Measurements from ENCODE around the gene SEMA6B. TPM values are rescaled to one million over a fixed set of nuclear protein-coding genes. Genes with fewer than 3 reads are reported as not detected.

SEMA6B gene
- polyA plus RNA-seq, 1 donor, result 1.5 TPM

GRCh38 chr19:4525563-4526002 is 33.9 kb downstream of the SEMA6B start:
- no peak for DNase-seq

DNA sequence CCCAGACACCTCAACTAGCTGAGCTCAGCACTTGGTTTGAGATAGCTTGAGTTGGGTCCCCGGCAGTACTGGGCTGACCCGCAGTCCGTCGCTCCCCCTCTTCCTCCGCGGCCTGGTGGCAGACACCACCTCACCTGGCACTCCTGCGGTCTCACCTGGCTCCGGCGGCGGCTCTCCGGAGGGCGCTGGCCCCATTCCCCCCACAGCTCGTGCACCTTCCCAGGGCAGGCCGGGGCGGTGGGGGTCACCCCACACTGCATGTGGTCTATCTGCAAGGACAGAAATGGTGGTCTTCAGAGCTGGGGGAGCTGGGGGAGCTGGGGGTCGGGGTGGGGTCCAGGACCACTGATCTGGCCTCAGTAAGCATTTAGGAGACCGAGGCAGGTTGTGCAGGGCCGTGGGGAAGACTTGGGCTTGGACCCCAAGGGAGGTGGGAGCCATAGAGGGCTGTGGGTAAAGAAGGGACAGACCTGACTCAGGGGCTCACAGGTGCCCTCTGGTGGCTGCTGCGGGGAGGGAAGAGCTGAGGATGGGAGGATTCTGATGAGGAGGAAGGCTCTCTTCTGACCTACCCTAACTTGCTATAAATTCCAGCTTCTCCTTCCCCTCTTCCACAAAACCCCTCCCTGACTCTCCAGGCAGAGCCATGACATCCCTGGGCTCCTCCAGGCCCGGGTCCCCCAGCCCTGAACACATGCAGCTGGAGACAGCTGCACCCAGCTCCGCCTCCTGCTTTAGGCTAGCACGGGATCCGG is 34.5 kb downstream of the SEMA6B start:
- DNase-seq, result no peak

DNA sequence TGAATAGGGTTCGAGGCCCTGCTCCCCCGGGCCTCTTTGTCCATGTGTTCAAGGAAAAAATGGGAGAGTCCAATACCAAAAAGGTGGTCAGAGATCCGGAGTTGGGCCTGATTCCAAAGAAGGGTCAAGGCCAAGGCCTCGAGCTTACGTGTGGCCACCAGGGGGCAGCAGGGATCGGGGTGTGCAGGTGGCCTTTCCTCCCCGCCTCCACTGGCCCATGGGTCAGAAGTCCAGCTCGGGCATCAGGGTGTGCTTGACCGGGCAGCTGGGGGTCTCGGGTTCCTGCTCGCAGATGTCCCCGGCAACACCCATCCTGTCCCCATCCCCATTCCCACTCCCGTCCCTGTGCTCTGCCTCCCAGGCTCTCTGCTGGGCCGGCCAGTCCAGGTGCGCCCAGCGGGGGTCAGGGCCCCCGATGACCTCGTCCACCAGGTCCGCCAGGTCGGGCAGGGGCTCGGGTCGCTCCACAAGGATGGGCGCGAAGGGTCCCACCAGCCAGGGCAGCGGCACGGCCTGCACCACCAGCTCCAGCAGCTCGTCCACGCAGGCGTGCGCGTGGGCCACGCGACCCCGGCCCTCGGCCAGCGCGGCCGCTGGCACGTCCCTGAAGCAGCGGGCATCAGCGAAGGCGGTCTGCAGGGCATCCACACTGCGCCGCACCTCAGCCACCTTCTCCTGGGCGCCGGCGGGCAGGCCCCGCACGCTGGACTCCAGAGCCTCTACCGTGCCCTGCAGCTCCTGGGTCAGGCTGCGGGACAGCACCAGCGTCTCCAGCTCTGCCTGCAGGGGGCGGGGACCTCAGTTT is 36.0 kb downstream of the SEMA6B start:
- no peak for DNase-seq

DNA sequence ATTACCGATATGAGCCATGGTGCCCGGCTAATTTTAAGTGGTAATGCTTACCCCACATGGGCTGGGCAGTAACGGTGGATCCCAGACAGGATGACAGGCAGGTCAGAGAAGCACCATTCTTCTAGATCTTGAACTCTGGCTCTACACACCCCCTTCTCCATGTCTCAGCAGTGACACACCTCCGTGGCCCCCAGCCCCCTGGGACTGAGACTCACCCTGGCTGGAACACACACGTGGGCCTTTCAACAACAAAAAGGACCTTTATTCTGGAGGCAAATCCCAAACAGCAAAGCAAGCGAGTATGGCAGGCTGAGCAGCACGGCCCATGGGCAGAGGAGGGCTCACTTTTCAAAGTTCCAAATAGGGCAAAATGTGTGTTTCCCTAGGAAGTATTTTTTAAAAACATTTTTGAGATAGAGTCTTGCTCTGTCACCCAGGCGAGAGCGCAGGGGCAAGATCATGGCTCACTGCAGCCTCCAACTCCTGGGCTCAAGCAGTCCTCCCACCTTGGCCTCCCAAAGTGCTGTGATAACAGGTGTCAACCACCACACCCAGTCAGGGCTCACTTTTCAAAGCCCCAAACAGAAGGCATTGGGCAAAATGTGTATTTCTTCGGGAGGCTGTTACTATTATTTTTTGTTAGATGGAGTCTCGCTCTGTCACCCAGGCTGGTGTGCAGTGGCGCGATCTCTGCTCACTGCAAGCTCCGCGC is 37.0 kb downstream of the SEMA6B start:
- DNase-seq, result no peak

DNA sequence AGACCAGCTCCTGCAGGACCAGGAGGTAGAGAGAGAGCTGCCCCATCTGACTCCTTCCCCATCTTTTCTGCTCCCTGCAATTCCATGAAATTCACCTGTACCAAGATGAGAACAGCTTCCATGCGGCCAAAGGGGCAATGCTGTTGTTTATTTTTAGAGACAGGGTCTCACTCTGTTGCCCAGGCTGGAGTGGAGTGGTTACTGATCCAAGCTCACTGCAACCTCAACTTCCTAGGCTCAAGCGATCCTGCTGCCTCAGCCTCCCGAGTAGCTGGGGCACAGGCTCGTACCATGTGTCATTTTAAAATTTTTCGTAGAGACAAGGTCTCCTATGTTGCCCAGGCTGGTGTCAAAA is 37.6 kb downstream of the SEMA6B start:
- no peak for DNase-seq

DNA sequence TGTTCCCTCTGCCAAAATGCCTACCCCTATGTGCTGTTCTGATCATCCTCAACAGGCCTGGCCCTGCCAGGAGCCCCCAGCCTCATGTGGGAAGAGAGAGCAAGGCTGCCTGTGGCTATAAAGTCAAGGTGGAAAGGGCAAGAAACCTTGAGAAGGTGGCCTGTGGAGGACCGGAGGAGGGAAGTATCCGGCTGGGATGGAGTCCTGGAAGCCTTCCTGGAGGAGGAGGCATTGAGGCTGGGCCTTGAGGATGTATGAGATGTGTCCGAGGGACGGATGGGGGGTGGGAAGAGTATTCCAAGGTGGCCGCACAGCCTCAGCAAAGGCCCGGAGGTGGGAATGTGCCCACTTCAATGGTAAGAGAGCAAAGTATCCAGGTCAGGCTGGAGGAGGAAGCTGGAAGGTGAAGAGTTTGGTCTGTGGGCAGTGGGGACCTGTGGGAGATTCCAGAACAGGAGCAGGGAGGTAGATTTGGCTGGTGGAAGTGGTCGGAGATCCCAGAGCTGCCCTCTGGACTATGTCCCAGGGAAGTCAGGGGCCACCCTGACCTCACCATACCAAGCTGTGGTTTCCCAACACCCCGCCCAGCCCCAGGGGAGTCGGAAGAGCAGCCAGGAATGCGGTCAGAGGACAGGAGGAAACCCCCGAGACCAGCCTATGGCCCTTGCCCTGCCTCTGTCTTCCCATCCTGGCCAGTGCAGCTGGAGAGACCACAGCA is 38.2 kb downstream of the SEMA6B start:
- no peak for DNase-seq

DNA sequence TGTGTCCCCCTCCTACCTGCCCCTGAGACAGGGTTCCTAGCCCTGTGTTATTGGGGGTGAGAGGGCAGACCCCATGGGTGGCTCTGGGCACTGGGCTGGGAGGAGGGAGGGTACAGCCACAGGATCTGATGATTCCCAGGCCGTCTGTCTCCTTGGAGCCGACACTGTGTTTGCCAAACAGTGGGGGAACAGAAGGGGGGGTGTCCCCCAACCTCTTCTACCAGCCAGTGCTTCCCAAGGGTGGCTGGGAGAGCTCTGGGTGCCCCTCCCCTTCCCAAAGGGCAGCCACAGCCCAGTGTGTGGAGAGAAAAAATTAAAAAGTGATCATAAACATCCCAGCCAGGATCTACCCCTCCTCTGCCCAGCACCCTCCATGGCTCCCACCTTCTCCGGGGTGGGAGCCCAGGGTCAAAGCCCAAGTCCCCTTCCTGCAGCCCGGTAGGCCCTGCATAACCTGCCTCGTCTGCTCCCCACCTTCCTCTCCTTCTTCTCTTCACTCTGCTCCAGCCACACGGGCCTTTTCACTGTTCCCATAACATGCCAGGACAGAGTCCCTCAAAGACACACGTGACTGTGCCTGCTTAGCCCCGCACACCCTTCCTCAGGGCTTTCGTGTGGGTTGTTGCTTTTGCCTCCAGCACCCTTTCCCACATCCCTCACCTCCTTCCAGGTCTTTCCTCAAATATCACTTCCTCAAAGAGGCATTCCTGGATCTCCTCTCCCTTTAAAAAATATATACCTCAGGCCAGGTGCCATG is 39.8 kb downstream of the SEMA6B start:
- no peak for DNase-seq

DNA sequence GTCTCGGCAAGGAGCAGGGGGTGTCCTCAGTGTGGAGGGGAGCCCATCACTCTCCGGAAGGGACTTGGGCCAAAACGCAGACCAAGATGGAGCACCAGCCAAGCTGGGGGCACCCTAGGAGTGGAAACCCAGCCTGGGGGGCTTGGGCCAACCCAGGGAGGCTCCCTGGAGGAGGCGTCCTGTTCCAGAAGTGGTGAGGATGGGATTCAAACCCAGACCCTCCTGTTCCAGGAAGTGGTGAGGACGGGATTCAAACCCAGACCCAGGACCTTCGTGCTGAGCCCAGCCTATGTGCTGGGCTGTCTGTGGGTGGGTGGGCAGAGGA is 40.4 kb downstream of the SEMA6B start:
- no peak for DNase-seq

GRCh38 chr19:4518345-4519171 is 40.9 kb downstream of the SEMA6B start, which contains the start of gene PLIN4:
PLIN4 (minus strand) TSS chr19:4518486; CDS start chr19:4518272, 214 bp downstream.
- DNase-seq, result no peak

DNA sequence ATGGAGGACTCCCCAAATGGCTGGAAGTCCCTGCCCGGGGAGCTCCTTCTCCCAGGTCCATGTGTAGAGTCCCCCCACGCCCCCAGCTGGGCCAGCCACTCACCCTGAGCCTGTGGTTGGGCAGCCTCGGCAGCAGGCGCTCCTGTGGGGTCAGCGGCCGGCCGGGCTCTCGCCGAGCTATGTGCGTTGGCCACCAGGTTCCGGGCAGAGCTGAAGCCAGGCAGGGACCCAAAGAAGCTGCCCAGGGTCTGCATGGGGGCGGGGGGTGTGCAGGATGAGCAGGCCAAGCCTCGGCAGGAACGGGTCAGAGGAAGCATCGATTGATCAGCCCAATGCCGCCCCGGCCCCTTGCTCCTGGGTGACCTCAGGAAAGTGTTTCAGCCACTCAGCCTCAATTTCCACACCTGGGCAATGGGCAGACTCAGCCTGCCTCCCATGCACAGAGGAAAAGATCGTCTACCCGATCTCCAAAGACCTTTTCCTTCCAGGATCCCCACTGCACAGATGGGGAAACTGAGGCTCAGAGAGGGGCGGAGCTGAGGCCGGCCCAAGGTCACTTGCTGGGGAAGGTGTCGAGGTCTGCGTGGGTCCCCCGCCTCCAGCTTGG is 41.9 kb downstream of the SEMA6B start:
- no peak for DNase-seq

DNA sequence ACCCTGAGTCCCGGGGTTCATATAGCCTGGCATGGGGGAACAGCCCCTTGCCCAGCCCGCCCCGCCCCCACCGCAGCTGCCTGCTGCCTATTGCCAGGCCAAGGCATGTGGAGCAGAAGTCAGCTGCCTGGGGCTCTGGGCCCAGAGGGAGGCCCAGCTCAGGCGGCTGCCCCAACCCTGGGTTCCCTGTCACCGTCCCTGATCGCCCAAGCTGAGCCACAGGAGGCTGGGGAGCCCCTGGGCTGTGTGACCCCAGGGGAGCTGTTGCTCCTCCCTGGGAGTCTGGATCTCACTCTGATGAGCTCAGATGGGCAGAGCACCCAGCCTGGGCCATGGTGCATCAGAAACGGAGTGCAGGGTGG is 42.6 kb downstream of the SEMA6B start:
- no peak for DNase-seq

DNA sequence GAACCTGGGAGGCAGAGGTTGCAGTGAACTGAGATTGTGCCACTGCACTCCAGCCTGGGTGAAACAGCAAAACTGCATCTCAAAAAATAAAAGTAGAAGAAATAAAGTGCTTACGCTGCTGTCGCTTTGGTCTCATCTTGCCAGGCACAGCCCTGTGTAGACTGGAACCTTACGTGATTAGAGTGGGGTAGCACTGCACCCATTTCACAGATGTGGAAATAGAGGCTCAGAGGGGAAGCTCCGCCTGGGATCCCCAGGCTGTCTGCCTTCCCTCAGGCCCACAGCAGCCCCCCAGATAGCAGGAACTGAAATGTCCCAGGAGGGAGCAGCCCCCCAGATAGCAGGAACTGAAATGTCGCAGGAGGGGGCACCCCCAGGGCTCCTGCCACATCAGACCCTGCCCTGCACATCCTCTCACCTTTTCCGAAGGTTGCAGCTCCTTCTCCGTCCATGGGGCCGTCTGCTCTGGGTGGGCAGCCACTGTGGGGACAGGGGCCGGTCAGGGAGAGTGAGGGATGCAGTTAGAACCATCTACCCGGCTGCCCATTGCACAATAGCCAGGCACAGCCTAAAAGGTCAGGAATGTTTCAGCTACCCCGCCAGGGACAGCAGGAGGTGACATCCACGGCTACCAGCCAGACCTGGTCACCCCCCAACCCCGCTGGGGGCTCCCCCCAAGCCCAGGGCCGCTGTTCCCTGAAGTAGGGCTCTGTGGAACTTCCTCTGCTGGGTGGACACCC is 43.1 kb downstream of the SEMA6B start:
- no peak for DNase-seq

GRCh38 chr19:4515732-4516131 is 43.8 kb downstream of the SEMA6B start:
- no peak for DNase-seq

- DNase-seq, result no peak
Observed at GRCh38 chr19:4513248-4513647, 46.2 kb downstream of the SEMA6B start.

DNA sequence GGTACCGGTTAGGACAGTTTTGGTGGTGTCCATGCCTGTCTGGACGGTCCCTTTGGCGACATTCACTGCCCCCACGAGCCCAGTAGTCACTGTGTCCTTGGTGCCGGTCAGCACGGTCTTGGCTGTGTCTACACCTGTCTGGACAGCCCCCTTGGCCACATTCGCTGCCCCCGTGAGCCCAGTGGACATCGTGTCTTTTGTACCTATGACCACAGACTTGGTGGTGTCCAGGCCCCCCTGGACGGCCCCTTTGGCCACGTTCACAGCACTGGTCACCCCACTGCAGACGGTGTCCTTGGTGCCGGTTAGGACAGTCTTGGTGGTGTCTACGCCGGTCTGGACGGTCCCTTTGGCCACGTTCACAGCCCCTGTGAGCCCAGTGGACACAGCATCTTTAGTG is 47.4 kb downstream of the SEMA6B start:
- DNase-seq, result no peak

DNA sequence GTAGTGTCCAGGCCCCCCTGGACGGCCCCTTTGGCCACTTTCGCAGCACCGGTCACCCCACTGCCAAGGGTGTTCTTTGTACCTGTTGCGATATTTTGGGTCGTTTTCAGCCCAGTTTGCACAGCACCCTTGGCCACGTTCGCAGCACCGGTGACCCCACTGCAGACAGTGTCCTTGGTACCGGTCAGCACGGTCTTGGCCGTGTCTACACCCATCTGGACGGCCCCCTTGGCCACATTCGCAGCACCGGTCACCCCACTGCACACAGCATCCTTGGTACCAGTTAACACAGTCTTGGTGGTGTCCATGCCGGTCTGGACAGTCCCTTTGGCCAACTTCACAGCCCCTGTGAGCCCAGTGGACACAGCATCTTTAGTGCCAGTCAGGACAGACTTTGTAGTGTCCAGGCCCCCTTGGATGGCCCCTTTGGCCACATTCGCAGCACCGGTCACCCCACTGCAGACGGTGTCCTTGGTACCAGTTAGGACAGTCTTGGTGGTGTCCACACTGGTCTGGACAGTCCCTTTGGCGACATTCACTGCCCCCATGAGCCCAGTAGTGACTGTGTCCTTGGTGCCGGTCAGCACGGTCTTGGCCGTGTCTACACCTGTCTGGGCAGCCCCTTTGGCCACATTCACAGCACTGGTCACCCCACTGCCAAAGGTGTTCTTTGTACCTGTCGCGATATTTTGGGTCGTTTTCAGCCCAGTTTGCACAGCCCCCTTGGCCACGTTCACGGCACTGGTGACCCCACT is 48.0 kb downstream of the SEMA6B start:
- DNase-seq, result no peak

- DNase-seq, result no peak
Observed at GRCh38 chr19:4510435-4511255, 48.8 kb downstream of the SEMA6B start.

GRCh38 chr19:4508698-4509097 is 50.8 kb downstream of the SEMA6B start:
- no peak for DNase-seq
